IPS DF 19.7 (cell line): ENCODE measurements around the gene ARAP2.

Experiments used
- DNase-seq: peaks from one replicate; pipeline ENCODE4 v3.0.0-alpha.2; 2013; ENCODE audit warnings: low read depth, low spot score

The ARAP2 gene

GRCh38 chr4:36039026-36039425 is 205.3 kb downstream of the ARAP2 start:
- DNase-seq = no peak

DNA sequence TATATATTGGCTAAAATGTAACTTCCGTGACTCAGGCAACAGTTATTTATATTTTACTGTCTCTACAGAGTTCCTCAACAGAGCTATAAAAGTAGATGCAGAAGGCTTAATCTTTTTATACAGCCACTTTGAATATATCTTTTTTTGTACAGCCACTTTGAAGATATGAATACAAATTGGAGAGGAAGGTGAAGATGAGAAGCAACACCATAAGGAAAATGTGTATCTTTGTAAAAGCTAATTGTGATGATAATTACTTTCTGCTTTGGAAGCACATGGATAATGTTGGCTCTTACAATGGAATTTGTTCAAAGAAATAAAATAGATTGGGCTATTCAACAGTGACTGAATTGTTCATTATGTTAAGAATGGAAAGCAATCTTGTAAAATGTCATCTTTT is 205.8 kb downstream of the ARAP2 start:
- no peak for DNase-seq

DNA sequence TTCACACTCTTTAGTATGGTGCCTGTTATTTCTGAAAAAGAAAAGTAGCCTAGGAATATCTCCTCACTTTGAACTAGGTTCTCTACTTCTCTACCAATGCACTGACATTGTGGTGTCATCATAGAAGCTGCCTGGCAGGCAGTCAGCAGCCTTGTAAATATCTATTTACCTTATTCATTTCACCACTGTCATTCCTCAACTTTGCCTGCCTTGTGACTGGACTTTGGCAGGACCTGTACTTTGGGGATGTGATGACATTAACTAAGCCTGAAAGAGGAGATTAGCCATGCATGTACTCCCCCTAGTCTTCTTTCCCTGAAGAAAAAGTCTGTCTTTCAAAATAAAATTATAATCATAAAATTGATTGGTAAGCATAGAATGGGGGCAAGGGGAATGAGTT is 207.2 kb downstream of the ARAP2 start:
- no peak for DNase-seq

GRCh38 chr4:36029951-36030350 is 214.4 kb downstream of the ARAP2 start:
- DNase-seq = no peak

DNA sequence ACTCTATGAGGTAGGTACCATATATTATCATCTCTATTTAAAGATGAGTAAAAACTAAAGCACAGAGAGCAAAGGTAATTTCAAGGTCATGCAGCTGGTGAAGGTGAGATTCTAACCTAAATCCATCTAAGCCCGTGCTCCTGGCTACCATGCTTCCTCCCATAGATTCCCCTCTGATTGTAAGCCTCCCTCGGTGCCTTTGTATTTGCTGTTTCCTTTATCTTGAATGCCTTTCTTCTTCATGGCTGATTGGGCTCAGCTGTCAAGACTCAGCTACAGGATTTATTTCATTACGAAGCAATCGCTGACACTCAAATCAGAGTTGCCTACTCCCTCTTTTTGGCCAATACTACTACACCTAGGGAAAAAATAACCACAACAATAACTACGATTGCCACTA is 217.1 kb downstream of the ARAP2 start:
- no peak for DNase-seq

GRCh38 chr4:36026348-36026880 is 217.9 kb downstream of the ARAP2 start:
- DNase-seq = no peak

- no peak for DNase-seq
Measured at GRCh38 chr4:36024901-36025660, 219.2 kb downstream of the ARAP2 start.

DNA sequence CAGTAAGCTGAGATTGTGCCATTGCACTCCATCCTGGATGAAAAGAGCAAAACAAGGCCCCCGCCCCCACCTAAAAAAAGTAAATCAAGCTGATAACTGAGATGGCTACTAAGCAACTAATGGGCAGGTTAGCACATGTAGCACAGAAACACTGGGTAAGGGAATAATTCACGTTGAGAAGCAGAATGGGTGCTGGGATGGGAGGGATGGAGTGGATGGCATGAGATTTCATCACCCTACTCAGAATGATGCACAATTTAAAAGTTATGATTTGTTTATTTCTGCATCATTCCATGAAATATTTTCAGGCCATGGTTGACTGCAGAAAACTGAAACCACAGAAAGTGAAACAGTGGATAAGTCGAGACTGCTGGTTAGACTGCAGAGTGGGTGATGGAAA is 224.0 kb downstream of the ARAP2 start:
- DNase-seq = no peak
